Left ventricle myocardium inferior (tissue), 1 donor: Measurements from ENCODE around the gene COL4A2. TPM values are rescaled to one million over a fixed set of nuclear protein-coding genes. Genes with fewer than 3 reads are reported as not detected.

Source experiments
- DNase-seq: peaks from one replicate; pipeline ENCODE4 v3.0.0-alpha.2; 2020
- H3K27ac ChIP-seq: fragments of 200-600 bp; replicated peaks from 2 replicates; pipeline ENCODE4 v1.8.0; 2021
- H3K27me3 ChIP-seq: fragments of 200-600 bp; 2 replicates; pipeline ENCODE4 v1.8.0; 2021; ENCODE audit warnings: low read depth
- H3K36me3 ChIP-seq: fragments of 200-600 bp; 2 replicates; pipeline ENCODE4 v1.8.0; 2021
- H3K4me1 ChIP-seq: fragments of 200-600 bp; 2 replicates; pipeline ENCODE4 v1.8.0; 2021
- H3K4me3 ChIP-seq: fragments of 200-600 bp; 2 replicates; pipeline ENCODE4 v1.8.0; 2021; ENCODE audit warnings: mild to moderate bottlenecking, moderate library complexity
- H3K9me3 ChIP-seq: fragments of 200-600 bp; replicated peaks from 2 replicates; pipeline ENCODE4 v1.8.0; 2021
- CTCF ChIP-seq: fragments of 200-600 bp; IDR thresholded peaks from 2 replicates; pipeline ENCODE4 v1.8.0; 2021; ENCODE audit warnings: antibody characterized with exemption, mild to moderate bottlenecking, borderline replicate concordance
- intact Hi-C: fragments of 100-400 bp; cut with micrococcal nuclease; formaldehyde crosslinking; loops from one replicate; pipeline ENCODE4 v1.11.0; 2022
- total RNA-seq: library from RNA; stranded (reverse); fragmentation: NEBNext Ultra II Directional; extraction: Animal tissue kit (Norgen Biotek cat#: 25700); gene quantifications from one replicate; pipeline ENCODE4 v1.2.1, GENCODE V29; 2021
- donor health status: DM: no; HTN: yes; CAD: no; lungs with severe emphysema.

Gene COL4A2
- total RNA-seq, 1 donor from 2014 or later: 117 TPM

GRCh38 chr13:110346661-110347067 is 39.6 kb downstream of the COL4A2 start:
- no peak for DNase-seq
- Histone ChIP-seq H3K36me3 (no peaks in the 10 kb centered on the region), H3K27me3 (no peaks in the 10 kb centered on the region), H3K4me3 (no peak overlapping the region), H3K27ac (peak overlapping the region; percentile 79), H3K4me1 (peaks cover 78% of the 10 kb centered on the region), H3K9me3 (no peaks in the 10 kb centered on the region)
- no peak for TF ChIP-seq CTCF
- intact Hi-C loops: no loop called here

GRCh38 chr13:110347088-110347487 is 40.0 kb downstream of the COL4A2 start:
- H3K4me1 ChIP-seq: peaks cover 78% of the 10 kb centered on the region
- intact Hi-C loops: no loop called here
- no peaks in the 10 kb centered on the region for H3K9me3 ChIP-seq
- H3K27ac ChIP-seq: peak overlapping the region; percentile 79
- no peaks in the 10 kb centered on the region for H3K36me3 ChIP-seq
- no peak for TF ChIP-seq CTCF
- H3K27me3 ChIP-seq: no peaks in the 10 kb centered on the region
- no peak overlapping the region for H3K4me3 ChIP-seq
- DNase-seq: no peak

- Histone ChIP-seq H3K27me3 (no peaks in the 10 kb centered on the region), H3K4me1 (peaks cover 78% of the 10 kb centered on the region), H3K27ac (peak overlapping the region; percentile 79), H3K9me3 (no peaks in the 10 kb centered on the region), H3K4me3 (no peak overlapping the region), H3K36me3 (no peaks in the 10 kb centered on the region)
- peak; percentile 46 for DNase-seq
- no peak for TF ChIP-seq CTCF
- intact Hi-C loops: no loop called here
Measured at GRCh38 chr13:110347535-110348308, 40.6 kb downstream of the COL4A2 start.

- Histone ChIP-seq H3K4me3 (no peak overlapping the region), H3K9me3 (no peaks in the 10 kb centered on the region), H3K4me1 (peaks cover 79% of the 10 kb centered on the region), H3K36me3 (no peaks in the 10 kb centered on the region), H3K27ac (peak overlapping the region; percentile 79), H3K27me3 (no peaks in the 10 kb centered on the region)
- TF ChIP-seq CTCF: no peak
- no peak for DNase-seq
- intact Hi-C loops: no loop called here
Measured at GRCh38 chr13:110348309-110349105, 41.4 kb downstream of the COL4A2 start.

- intact Hi-C loops: no loop called here
- DNase-seq: no peak
- peak overlapping the region; percentile 79 for H3K27ac ChIP-seq
- TF ChIP-seq CTCF: no peak
- H3K4me1 ChIP-seq: peaks cover 86% of the 10 kb centered on the region
- no peaks in the 10 kb centered on the region for H3K36me3 ChIP-seq
- H3K27me3 ChIP-seq: no peaks in the 10 kb centered on the region
- no peak overlapping the region for H3K4me3 ChIP-seq
- no peaks in the 10 kb centered on the region for H3K9me3 ChIP-seq
Measured at GRCh38 chr13:110349239-110349638, 42.2 kb downstream of the COL4A2 start.
